Left ventricle myocardium inferior (tissue), 1 donor: ENCODE results near the gene GNAS. TPM values are rescaled to one million over a fixed set of nuclear protein-coding genes. Genes with fewer than 3 reads are reported as not detected.

Source experiments
- DNase-seq: peaks from one replicate; pipeline ENCODE4 v3.0.0-alpha.2; 2020
- H3K27ac ChIP-seq: fragments of 200-600 bp; replicated peaks from 2 replicates; pipeline ENCODE4 v1.8.0; 2021
- H3K27me3 ChIP-seq: fragments of 200-600 bp; 2 replicates; pipeline ENCODE4 v1.8.0; 2021; ENCODE audit warnings: low read depth
- H3K36me3 ChIP-seq: fragments of 200-600 bp; 2 replicates; pipeline ENCODE4 v1.8.0; 2021
- H3K4me1 ChIP-seq: fragments of 200-600 bp; 2 replicates; pipeline ENCODE4 v1.8.0; 2021
- H3K4me3 ChIP-seq: fragments of 200-600 bp; 2 replicates; pipeline ENCODE4 v1.8.0; 2021; ENCODE audit warnings: mild to moderate bottlenecking, moderate library complexity
- H3K9me3 ChIP-seq: fragments of 200-600 bp; replicated peaks from 2 replicates; pipeline ENCODE4 v1.8.0; 2021
- intact Hi-C: fragments of 100-400 bp; cut with micrococcal nuclease; formaldehyde crosslinking; loops from one replicate; pipeline ENCODE4 v1.11.0; 2022
- total RNA-seq: library from RNA; stranded (reverse); fragmentation: NEBNext Ultra II Directional; extraction: Animal tissue kit (Norgen Biotek cat#: 25700); gene quantifications from one replicate; pipeline ENCODE4 v1.2.1, GENCODE V29; 2021
- TF ChIP-seq, protein P1 (sequence below): fragments of 200-600 bp; IDR thresholded peaks from 2 replicates; pipeline ENCODE4 v1.8.0; 2021; ENCODE audit warnings: antibody characterized with exemption, mild to moderate bottlenecking, borderline replicate concordance
- donor health status: DM: no; HTN: yes; CAD: no; lungs with severe emphysema.

Gene GNAS
- total RNA-seq, 1 donor from 2014 or later, result 1,444 TPM

DNA sequence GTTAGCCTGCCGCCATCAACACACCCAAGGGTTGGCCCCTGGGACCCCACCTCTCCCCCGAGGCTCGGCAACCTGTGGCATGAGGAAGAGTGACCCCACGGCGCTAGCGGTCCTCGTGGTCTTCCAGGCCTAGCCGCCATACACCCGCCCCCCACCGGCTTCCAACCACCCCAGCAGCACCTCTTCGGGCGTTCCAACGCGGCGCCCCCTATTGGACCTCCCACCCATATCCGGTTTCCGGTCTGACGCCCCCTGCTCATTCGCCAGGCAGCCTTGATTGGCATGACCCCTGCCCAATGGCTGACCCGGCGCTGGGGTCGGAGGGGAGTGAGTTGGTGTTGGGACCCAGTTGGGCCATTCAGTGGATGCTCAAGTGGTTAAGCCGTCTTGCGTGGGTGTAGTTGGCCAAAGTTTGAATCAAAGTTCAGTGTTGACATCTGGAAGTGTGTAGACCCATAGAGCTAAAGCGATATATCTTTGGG is 1.8 kb upstream of the GNAS start, which contains the start of gene GNAS-AS1:
GNAS-AS1 (minus strand) TSS at position 210 of the 482 bp plus-strand sequence.
- Histone ChIP-seq H3K36me3 (no peaks in the 10 kb centered on the region), H3K4me1 (peaks cover 32% of the 10 kb centered on the region), H3K4me3 (peak within 1 kb of the TSS; percentile 71), H3K27ac (no peak within 1 kb of the TSS), H3K27me3 (peaks cover 85% of the 10 kb centered on the region), H3K9me3 (no peaks in the 10 kb centered on the region)
- intact Hi-C loops, result no loop called here
- TF ChIP-seq, protein P1, sequence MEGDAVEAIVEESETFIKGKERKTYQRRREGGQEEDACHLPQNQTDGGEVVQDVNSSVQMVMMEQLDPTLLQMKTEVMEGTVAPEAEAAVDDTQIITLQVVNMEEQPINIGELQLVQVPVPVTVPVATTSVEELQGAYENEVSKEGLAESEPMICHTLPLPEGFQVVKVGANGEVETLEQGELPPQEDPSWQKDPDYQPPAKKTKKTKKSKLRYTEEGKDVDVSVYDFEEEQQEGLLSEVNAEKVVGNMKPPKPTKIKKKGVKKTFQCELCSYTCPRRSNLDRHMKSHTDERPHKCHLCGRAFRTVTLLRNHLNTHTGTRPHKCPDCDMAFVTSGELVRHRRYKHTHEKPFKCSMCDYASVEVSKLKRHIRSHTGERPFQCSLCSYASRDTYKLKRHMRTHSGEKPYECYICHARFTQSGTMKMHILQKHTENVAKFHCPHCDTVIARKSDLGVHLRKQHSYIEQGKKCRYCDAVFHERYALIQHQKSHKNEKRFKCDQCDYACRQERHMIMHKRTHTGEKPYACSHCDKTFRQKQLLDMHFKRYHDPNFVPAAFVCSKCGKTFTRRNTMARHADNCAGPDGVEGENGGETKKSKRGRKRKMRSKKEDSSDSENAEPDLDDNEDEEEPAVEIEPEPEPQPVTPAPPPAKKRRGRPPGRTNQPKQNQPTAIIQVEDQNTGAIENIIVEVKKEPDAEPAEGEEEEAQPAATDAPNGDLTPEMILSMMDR, result no peak
- peak; percentile 85 for DNase-seq

DNA sequence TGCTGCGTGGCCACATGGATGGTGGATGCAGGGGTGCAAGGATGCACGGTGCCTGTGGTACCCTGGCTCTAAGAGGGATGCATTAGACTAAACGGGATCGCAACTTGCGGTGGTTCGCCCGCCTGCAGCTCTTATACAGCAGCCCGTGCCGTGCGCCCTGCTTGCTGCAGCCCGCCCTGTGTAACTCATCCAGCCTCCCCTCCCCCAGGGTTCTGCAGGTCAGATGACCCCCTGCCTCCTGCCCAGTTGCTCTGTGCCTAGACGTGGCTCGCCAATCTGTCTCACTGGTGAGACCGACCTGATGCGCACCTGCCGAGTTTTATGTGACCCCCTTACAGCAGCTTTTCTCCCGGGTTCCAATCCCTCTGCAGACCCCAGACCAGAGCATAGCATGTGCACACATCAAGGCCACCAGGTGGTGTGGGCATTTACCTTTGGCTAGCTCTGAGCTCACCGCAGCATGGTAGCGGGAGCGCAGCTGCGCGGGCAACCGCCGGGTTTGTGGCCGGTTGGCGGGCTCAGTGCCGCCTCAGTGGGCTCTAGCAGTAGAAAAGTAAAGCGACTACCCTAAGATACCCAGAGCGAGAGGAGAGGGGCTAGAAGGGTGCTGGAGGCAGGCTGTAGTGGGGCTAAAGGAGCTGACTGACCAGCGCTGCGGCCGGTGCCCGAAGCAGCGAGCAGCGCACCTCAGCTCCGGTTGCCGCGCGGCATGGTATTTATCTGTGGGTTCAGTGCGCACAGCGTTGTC is 1.1 kb upstream of the GNAS start:
- intact Hi-C loops, result no loop called here
- TF ChIP-seq, protein P1, result no peak
- H3K9me3 ChIP-seq, result no peaks in the 10 kb centered on the region
- H3K27ac ChIP-seq, result no peak overlapping the region
- no peaks in the 10 kb centered on the region for H3K36me3 ChIP-seq
- peak overlapping the region; percentile 71 for H3K4me3 ChIP-seq
- no peak for DNase-seq
- H3K27me3 ChIP-seq, result peaks cover 89% of the 10 kb centered on the region
- H3K4me1 ChIP-seq, result peaks cover 32% of the 10 kb centered on the region

DNA sequence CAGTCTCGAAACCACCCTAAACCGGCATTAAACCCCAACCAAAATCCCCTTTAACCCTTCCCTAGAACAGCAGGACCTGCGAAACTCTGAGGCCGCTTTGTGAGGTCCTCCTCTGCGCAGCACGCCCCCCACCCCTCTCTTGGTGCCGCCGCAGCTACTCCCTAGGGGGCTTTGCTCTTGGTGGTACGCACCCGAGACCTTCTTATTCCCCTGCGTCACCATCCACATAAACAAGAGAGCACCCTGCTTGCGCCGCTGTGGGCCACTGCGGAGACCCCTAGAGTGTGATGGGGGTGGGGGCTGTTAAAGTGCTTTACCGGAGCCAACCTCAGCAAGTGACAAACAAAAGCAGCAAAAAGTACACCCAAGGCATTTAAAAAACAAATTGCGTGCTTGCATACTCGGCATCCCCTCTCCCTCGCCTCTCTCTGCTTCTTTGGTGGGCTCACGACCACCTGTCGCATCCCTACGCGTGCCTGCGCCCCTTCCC is 502 bp upstream of the GNAS start:
- intact Hi-C loops, result no loop called here
- no peaks in the 10 kb centered on the region for H3K36me3 ChIP-seq
- TF ChIP-seq, protein P1, result no peak
- no peaks in the 10 kb centered on the region for H3K9me3 ChIP-seq
- DNase-seq, result no peak
- peaks cover 32% of the 10 kb centered on the region for H3K4me1 ChIP-seq
- no peak overlapping the region for H3K27ac ChIP-seq
- peaks cover 92% of the 10 kb centered on the region for H3K27me3 ChIP-seq
- peak overlapping the region; percentile 71 for H3K4me3 ChIP-seq

DNA sequence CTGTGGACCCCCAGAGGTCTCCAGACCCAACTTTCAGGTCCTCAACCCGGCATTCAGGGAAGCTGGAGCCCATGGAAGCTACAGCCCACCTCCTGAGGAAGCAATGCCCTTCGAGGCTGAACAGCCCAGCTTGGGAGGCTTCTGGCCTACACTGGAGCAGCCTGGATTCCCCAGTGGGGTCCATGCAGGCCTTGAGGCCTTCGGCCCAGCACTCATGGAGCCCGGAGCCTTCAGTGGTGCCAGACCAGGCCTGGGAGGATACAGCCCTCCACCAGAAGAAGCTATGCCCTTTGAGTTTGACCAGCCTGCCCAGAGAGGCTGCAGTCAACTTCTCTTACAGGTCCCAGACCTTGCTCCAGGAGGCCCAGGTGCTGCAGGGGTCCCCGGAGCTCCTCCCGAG is 950 bp downstream of the GNAS start:
- no peak for DNase-seq
- Histone ChIP-seq H3K27ac (no peak overlapping the region), H3K9me3 (no peaks in the 10 kb centered on the region), H3K36me3 (no peaks in the 10 kb centered on the region), H3K4me3 (no peak overlapping the region), H3K27me3 (peaks cover 96% of the 10 kb centered on the region), H3K4me1 (peaks cover 32% of the 10 kb centered on the region)
- intact Hi-C loops, result no loop called here
- TF ChIP-seq, protein P1, result no peak

DNA sequence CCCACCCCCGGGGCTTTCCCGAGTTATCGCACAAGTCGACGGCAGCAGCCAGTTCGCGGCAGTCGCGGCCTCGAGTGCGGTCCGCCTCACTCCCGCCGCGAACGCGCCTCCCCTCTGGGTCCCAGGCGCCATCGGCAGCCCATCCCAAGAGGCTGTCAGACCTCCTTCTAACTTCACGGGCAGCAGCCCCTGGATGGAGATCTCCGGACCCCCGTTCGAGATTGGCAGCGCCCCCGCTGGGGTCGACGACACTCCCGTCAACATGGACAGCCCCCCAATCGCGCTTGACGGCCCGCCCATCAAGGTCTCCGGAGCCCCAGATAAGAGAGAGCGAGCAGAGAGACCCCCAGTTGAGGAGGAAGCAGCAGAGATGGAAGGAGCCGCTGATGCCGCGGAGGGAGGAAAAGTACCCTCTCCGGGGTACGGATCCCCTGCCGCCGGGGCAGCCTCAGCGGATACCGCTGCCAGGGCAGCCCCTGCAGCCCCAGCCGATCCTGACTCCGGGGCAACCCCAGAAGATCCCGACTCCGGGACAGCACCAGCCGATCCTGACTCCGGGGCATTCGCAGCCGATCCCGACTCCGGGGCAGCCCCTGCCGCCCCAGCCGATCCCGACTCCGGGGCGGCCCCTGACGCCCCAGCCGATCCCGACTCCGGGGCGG is 1.6 kb downstream of the GNAS start:
- intact Hi-C loops, result no loop called here
- Histone ChIP-seq H3K4me3 (peak overlapping the region; percentile 55), H3K27me3 (peaks cover 92% of the 10 kb centered on the region), H3K36me3 (no peaks in the 10 kb centered on the region), H3K4me1 (peaks cover 32% of the 10 kb centered on the region), H3K9me3 (no peaks in the 10 kb centered on the region), H3K27ac (no peak overlapping the region)
- TF ChIP-seq, protein P1, result no peak
- no peak for DNase-seq
